Brain microvascular endothelial cell (primary cell): ENCODE results near the gene FAHD2B.
A peak's percentile ranks its signal among the peaks of the same experiment; 100 is the strongest.
"Not testable (repeated sequence)": the region's sequence is repeated elsewhere in the genome, so short reads cannot be mapped to it uniquely, and the experiment has no call there.

Experiments
- DNase-seq: peaks from one replicate; pipeline ENCODE4 v3.0.0-alpha.2; 2020
- H3K27ac ChIP-seq: fragments of 250-450 bp; sonication (Bioruptor Pico); 2 replicates; pipeline ENCODE4 v1.5.1; 2020; ENCODE audit warnings: mild to moderate bottlenecking, moderate library complexity
- H3K27me3 ChIP-seq: fragments of 250-450 bp; sonication (Bioruptor Pico); replicated peaks from 2 replicates; pipeline ENCODE4 v1.5.1; 2020; ENCODE audit warnings: mild to moderate bottlenecking
- H3K36me3 ChIP-seq: fragments of 250-450 bp; sonication (Bioruptor Pico); replicated peaks from 2 replicates; pipeline ENCODE4 v1.5.1; 2020; ENCODE audit warnings: mild to moderate bottlenecking
- H3K4me3 ChIP-seq: 2 replicates; pipeline ENCODE4 v1.5.1; 2011; ENCODE audit warnings: low read depth, mild to moderate bottlenecking, control low read depth, low read length, moderate library complexity
- CTCF ChIP-seq: IDR thresholded peaks from 2 replicates; pipeline ENCODE4 v1.5.1; 2011; ENCODE audit warnings: low read depth, mild to moderate bottlenecking, moderate library complexity, low read length, control low read depth, inconsistent platforms; ENCODE audit errors: missing control alignments
- in situ Hi-C: cut with HindIII; loops from 2 replicates; pipeline ENCODE4 v1.10.0; 2017; ENCODE audit warnings: low sequenced_read_pairs, low pct_ligation_motif_present

The FAHD2B gene

DNA sequence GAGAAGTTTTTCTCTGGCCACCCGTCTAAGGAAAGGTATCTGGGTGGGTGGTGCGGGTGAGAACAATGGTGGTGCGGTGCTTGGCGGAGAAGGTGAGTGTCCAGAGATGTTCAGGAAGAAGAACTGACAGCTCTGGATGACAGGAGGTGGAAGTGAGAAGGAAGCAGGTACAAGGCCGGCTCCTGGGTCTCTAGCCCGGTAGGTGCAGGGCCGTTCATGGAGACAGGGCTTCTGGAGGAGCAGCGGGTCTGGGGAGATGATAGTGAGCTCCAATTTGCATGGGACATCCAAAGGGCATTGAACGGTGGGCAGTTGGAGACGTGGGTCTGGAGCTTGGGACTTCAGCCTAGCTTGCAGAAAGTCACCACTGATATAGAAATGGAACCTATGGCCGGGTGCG, 979 bp upstream of the FAHD2B start:
- Histone ChIP-seq H3K27me3 (no peaks in the 10 kb centered on the region), H3K27ac (no peak overlapping the region), H3K36me3 (no peaks in the 10 kb centered on the region), H3K4me3 (no peak overlapping the region)
- in situ Hi-C loops, result no loop called here
- no peak for DNase-seq
- TF ChIP-seq CTCF, result no peak

GRCh38 chr2:97093983-97094771, 505 bp downstream of the FAHD2B start:
- H3K4me3 ChIP-seq, result peak overlapping the region; percentile 24
- DNase-seq, H3K36me3 ChIP-seq, H3K27ac ChIP-seq, in situ Hi-C loops, H3K27me3 ChIP-seq: not testable (repeated sequence)

DNA sequence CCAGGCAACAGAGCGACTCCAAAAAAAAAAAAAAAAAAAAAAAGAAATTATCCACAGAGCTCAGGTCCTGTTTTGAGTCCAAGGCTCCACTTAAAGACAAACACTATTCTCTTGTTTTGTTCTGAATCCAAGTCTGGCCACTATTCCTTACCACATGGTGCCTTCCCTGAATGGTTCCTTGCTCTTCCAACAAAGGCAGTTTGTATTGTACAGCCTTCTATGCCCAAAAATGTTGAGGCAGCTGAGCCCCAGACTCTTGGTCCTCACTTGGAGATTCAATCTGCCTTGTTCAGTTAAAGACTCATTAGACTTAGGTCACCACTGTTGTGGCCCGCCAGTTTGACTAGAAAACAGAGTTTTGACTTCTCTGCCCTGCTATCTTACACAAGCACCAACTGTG, 1.7 kb downstream of the FAHD2B start:
- H3K36me3 ChIP-seq, in situ Hi-C loops, H3K27me3 ChIP-seq, H3K27ac ChIP-seq, DNase-seq, H3K4me3 ChIP-seq: not testable (repeated sequence)

GRCh38 chr2:97088706-97089105, 6.0 kb downstream of the FAHD2B start:
- H3K27me3 ChIP-seq, in situ Hi-C loops, H3K36me3 ChIP-seq, H3K27ac ChIP-seq, H3K4me3 ChIP-seq, DNase-seq: not testable (repeated sequence)

DNA sequence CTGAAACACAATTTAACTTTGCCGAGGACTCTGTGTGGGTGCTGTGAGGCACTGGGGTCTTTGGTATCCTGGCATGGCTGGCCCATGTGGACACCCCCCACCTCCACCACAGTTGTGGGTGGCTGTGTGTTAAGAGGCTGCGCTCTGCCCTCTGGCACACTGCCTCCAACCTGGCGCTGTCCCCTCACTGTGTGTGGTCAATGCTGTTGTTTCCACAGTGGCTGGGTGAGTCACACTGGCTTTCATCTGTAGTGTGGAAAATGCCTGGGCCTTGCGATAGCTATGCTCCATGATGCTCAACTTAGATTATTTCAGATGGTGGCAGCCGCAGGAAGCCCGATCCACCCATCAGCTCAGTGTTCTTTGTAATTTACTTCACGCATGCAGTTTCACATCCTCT, 9.6 kb downstream of the FAHD2B start:
- H3K4me3 ChIP-seq, H3K27ac ChIP-seq, in situ Hi-C loops, H3K36me3 ChIP-seq, DNase-seq, H3K27me3 ChIP-seq: not testable (repeated sequence)

- H3K27me3 ChIP-seq, H3K36me3 ChIP-seq, H3K27ac ChIP-seq, H3K4me3 ChIP-seq, DNase-seq, in situ Hi-C loops: not testable (repeated sequence)
Measured at GRCh38 chr2:97083516-97083915, 11.2 kb downstream of the FAHD2B start.

DNA sequence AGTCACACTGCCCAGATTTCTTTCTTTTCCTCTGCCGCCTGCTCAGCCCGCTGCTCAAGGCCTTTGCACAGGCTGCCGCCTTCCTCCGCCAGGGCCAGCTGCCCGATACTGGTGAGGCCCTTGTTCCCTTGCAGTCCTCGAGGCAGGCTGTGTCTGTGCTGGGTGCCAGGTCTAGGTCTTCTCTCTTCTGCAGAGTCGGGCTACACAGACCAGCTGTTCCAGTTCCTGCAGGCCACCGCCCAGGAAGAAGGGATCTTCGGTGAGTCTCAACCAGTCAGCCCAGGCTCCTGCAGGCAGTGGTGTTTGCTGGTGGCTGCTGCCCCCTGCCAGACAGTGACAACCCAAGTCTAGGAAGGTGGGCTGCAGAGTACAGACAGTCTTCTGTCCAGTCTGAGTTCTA, 12.5 kb downstream of the FAHD2B start:
- H3K36me3 ChIP-seq, H3K27ac ChIP-seq, DNase-seq, H3K4me3 ChIP-seq, H3K27me3 ChIP-seq, in situ Hi-C loops: not testable (repeated sequence)

GRCh38 chr2:97080855-97081254, 13.8 kb downstream of the FAHD2B start:
- DNase-seq, H3K4me3 ChIP-seq, H3K27me3 ChIP-seq, H3K36me3 ChIP-seq, in situ Hi-C loops, H3K27ac ChIP-seq: not testable (repeated sequence)

GRCh38 chr2:97077213-97077612, 17.5 kb downstream of the FAHD2B start:
- DNase-seq, H3K27me3 ChIP-seq, H3K27ac ChIP-seq, H3K4me3 ChIP-seq, H3K36me3 ChIP-seq, in situ Hi-C loops: not testable (repeated sequence)

DNA sequence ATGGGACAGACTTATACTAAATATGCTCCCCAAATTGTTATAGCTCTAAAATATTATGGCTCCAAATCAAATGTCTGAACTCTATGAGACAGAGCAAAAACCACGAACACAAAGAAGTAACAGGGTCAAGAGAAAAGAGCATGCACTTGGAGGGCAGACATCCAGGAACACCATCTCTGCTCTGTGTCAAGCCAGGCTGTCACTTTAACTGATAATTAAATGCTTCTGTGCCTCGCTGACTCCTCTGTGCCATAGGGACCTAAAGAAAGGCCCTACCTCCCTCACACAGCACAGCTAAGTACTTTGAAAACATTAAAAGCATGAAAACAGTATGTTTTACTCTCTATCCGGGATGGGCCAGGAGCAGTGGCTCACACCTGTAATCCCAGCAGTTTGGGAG, 23.8 kb downstream of the FAHD2B start:
- DNase-seq, H3K4me3 ChIP-seq, H3K27ac ChIP-seq, in situ Hi-C loops, H3K36me3 ChIP-seq, H3K27me3 ChIP-seq: not testable (repeated sequence)

- DNase-seq, H3K27ac ChIP-seq, H3K27me3 ChIP-seq, in situ Hi-C loops, H3K36me3 ChIP-seq, H3K4me3 ChIP-seq: not testable (repeated sequence)
Measured at GRCh38 chr2:97068722-97069121, 26.0 kb downstream of the FAHD2B start.
